PC-9 (cell line): ENCODE data around the gene CLC. TPM values are rescaled to one million over a fixed set of nuclear protein-coding genes. Genes with fewer than 3 reads are reported as not detected.

Experiments
- BruUV-seq: library from RNA; stranded (reverse); fragments of 400-500 nt; replicated peaks from 2 replicates; lab custom pipeline; 2021; lab: Mats Ljungman, UMichigan
- CTCF ChIA-PET: fragments of 300-600 bp; sonication (Branson Sonifier 250); formaldehyde crosslinking; loops from one replicate; lab custom pipeline; 2022; ENCODE audit warnings: antibody characterized with exemption; lab: Charles Lee
- POLR2A ChIA-PET: fragments of 300-600 bp; sonication (Branson Sonifier 250); formaldehyde crosslinking; loops from one replicate; lab custom pipeline; 2022; ENCODE audit warnings: antibody characterized with exemption; ENCODE audit not compliant: unreplicated experiment; lab: Charles Lee
- DNase-seq, 2 experiments: peaks; one replicate each; pipeline versions ENCODE4 v3.0.0 to v3.0.0-alpha.2; 2015 to 2022; ENCODE audit warnings: mixed read lengths in 1 of 2
- H2AFZ ChIP-seq: fragments of 200-600 bp; sonication (generic); 2 replicates; pipeline ENCODE4 v1.8.1; 2017; ENCODE audit warnings: antibody characterized with exemption
- H3F3A ChIP-seq: fragments of 200-600 bp; sonication (generic); 2 replicates; pipeline ENCODE4 v1.8.1; 2017; ENCODE audit warnings: antibody characterized with exemption, mild to moderate bottlenecking, low read depth; ENCODE audit not compliant: insufficient read depth
- H3K27ac ChIP-seq: fragments of 200-600 bp; sonication (generic); 2 replicates; pipeline ENCODE4 v1.6.1; 2016; ENCODE audit warnings: mixed run types
- H3K27me3 ChIP-seq: fragments of 200-600 bp; sonication (generic); 2 replicates; pipeline ENCODE4 v1.6.1; 2016; ENCODE audit warnings: low read depth, mixed run types; ENCODE audit not compliant: insufficient read depth
- H3K36me3 ChIP-seq: fragments of 200-600 bp; sonication (generic); 2 replicates; pipeline ENCODE4 v1.6.1; 2016; ENCODE audit warnings: low read depth, mixed run types
- H3K4me1 ChIP-seq: fragments of 200-600 bp; sonication (generic); replicated peaks from 2 replicates; pipeline ENCODE4 v1.6.1; 2016; ENCODE audit warnings: mixed run types; ENCODE audit not compliant: insufficient read depth
- H3K4me2 ChIP-seq: fragments of 200-600 bp; sonication (generic); 2 replicates; pipeline ENCODE4 v1.6.1; 2017; ENCODE audit warnings: mixed run types
- H3K4me3 ChIP-seq: fragments of 200-600 bp; sonication (generic); 2 replicates; pipeline ENCODE4 v1.6.1; 2016; ENCODE audit warnings: mixed run types
- H3K79me2 ChIP-seq: fragments of 200-600 bp; sonication (generic); 2 replicates; pipeline ENCODE4 v1.6.1; 2017; ENCODE audit warnings: low read depth, mixed run types
- H3K9me2 ChIP-seq: fragments of 200-600 bp; sonication (generic); 2 replicates; pipeline ENCODE4 v1.8.1; 2017; ENCODE audit warnings: mild to moderate bottlenecking; ENCODE audit not compliant: insufficient read depth
- H3K9me3 ChIP-seq: fragments of 200-600 bp; sonication (generic); 2 replicates; pipeline ENCODE4 v1.8.1; 2016; ENCODE audit warnings: low read depth; ENCODE audit not compliant: insufficient read depth
- H4K20me1 ChIP-seq: fragments of 200-600 bp; sonication (generic); 2 replicates; pipeline ENCODE4 v1.8.1; 2017; ENCODE audit not compliant: insufficient read depth
- EZH2 ChIP-seq: fragments of 200-600 bp; sonication (generic); IDR thresholded peaks from 2 replicates; pipeline ENCODE4 v1.8.0; 2017; ENCODE audit warnings: antibody characterized with exemption, low read depth
- intact Hi-C: fragments of 100-400 bp; cut with micrococcal nuclease; formaldehyde crosslinking; loops from one replicate; pipeline ENCODE4 v1.10.0; 2022; ENCODE audit not compliant: unreplicated experiment
- total RNA-seq: library from RNA; stranded (reverse); gene quantifications from 2 replicates; pipeline ENCODE4 v1.2.3, GENCODE V29; 2021
- TF ChIP-seq, protein P1 (sequence below): fragments of 200-600 bp; sonication (generic); conservative IDR thresholded peaks from 2 replicates; pipeline ENCODE4 v1.6.1; 2017; ENCODE audit warnings: mixed run types, antibody characterized with exemption, mild to moderate bottlenecking, moderate library complexity

The CLC gene
- total RNA-seq, 1 experiment from 2014 or later: not detected

DNA sequence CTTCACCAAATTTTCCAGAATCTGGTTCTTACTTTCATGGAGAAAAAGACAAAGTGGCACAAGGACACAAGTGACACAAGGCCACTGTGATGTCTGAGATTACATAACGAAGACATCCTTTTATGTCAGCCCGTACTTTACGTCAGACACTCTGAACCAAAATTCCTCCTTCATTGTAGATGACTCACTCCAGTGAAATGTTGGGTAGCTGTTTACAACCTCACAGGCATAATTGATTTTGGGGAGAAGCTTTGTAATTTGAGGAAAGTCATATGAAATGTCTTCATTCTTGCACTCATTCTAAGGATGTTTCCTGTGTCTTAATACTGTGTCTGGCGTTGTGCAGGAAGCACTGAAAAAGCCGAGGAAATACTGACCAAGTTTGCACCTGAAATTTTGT lies 53.6 kb downstream of the CLC start:
- no peaks in the 10 kb centered on the region for H3K9me2 ChIP-seq
- H2AFZ ChIP-seq: no peak overlapping the region
- no peaks in the 10 kb centered on the region for H4K20me1 ChIP-seq
- CTCF ChIA-PET: no interaction called here
- no peaks in the 10 kb centered on the region for H3K4me1 ChIP-seq
- intact Hi-C loops: no loop called here
- H3K9me3 ChIP-seq: no peaks in the 10 kb centered on the region
- POLR2A ChIA-PET: no interaction called here
- H3K27me3 ChIP-seq: peaks cover 71% of the 10 kb centered on the region
- no peaks in the 10 kb centered on the region for H3F3A ChIP-seq
- no peaks in the 10 kb centered on the region for H3K79me2 ChIP-seq
- H3K36me3 ChIP-seq: no peaks in the 10 kb centered on the region
- H3K4me3 ChIP-seq: no peak overlapping the region
- no peak overlapping the region for H3K4me2 ChIP-seq
- no TSS peak for BruUV-seq
- peak in 1 of 2 experiments; percentile 46 for DNase-seq
- H3K27ac ChIP-seq: no peak overlapping the region
- TF ChIP-seq, protein P1, sequence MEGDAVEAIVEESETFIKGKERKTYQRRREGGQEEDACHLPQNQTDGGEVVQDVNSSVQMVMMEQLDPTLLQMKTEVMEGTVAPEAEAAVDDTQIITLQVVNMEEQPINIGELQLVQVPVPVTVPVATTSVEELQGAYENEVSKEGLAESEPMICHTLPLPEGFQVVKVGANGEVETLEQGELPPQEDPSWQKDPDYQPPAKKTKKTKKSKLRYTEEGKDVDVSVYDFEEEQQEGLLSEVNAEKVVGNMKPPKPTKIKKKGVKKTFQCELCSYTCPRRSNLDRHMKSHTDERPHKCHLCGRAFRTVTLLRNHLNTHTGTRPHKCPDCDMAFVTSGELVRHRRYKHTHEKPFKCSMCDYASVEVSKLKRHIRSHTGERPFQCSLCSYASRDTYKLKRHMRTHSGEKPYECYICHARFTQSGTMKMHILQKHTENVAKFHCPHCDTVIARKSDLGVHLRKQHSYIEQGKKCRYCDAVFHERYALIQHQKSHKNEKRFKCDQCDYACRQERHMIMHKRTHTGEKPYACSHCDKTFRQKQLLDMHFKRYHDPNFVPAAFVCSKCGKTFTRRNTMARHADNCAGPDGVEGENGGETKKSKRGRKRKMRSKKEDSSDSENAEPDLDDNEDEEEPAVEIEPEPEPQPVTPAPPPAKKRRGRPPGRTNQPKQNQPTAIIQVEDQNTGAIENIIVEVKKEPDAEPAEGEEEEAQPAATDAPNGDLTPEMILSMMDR: no peak
- no peak for TF ChIP-seq EZH2

- H3F3A ChIP-seq: no peaks in the 10 kb centered on the region
- no peak overlapping the region for H3K27ac ChIP-seq
- ChIA-PET CTCF (no interaction called here), POLR2A (no interaction called here)
- H3K4me3 ChIP-seq: no peak overlapping the region
- no peaks in the 10 kb centered on the region for H4K20me1 ChIP-seq
- H3K36me3 ChIP-seq: no peaks in the 10 kb centered on the region
- H3K79me2 ChIP-seq: no peaks in the 10 kb centered on the region
- intact Hi-C loops: no loop called here
- no peaks in the 10 kb centered on the region for H3K9me2 ChIP-seq
- no TSS peak for BruUV-seq
- H2AFZ ChIP-seq: no peak overlapping the region
- no peaks in the 10 kb centered on the region for H3K4me1 ChIP-seq
- no peak overlapping the region for H3K4me2 ChIP-seq
- peaks cover 67% of the 10 kb centered on the region for H3K27me3 ChIP-seq
- no peaks in the 10 kb centered on the region for H3K9me3 ChIP-seq
- no peak for DNase-seq
- TF ChIP-seq, protein P1: no peak
- TF ChIP-seq EZH2: no peak
These were observed 56.4 kb downstream of the CLC start for GRCh38 chr19:39681416-39681815.

Other genes with a start within 250 kb of the CLC start
- gene DLL3, start 239.1 kb downstream of the CLC start, total RNA-seq: 1.4 and 3.6 TPM in 2 replicates
- gene SELENOV, start 222.9 kb downstream of the CLC start, total RNA-seq: 0.35 TPM in 1 of 2 replicates, not detected in the other
- 2.3 and 3.4 TPM in 2 replicates for gene EID2B, start 205.2 kb downstream of the CLC start, total RNA-seq
- gene EID2, start 197.9 kb downstream of the CLC start, total RNA-seq: 14.6 TPM in 2 replicates
- gene LGALS13, start 135.5 kb downstream of the CLC start, total RNA-seq: not detected in 2 replicates
- gene LGALS16, start 82.1 kb downstream of the CLC start, total RNA-seq: not detected in 2 replicates
- not detected in 2 replicates for gene LGALS14, start 33.5 kb downstream of the CLC start, total RNA-seq
- gene LEUTX, start 40.8 kb upstream of the CLC start, total RNA-seq: not detected in 2 replicates
- 29.9 and 39.5 TPM in 2 replicates for gene DYRK1B, start 96.1 kb upstream of the CLC start, total RNA-seq
- gene FBL, start 108.3 kb upstream of the CLC start, total RNA-seq: 437 and 498 TPM in 2 replicates
- gene FCGBP, start 196.6 kb upstream of the CLC start, total RNA-seq: 5.8 and 9.3 TPM in 2 replicates
- 82.8 and 110 TPM in 2 replicates for gene PSMC4, start 233.1 kb upstream of the CLC start, total RNA-seq